Activated CD8-positive, alpha-beta memory T cell treated with anti-CD3 and anti-CD28 coated beads, Interleukin-2, amount 50 U/mL, for 4 hours (primary cell): ENCODE results near the gene HBQ1.
"Not testable (repeated sequence)": the region's sequence is repeated elsewhere in the genome, so short reads cannot be mapped to it uniquely, and the experiment has no call there.

Experiments used
- DNase-seq: peaks from one replicate; pipeline ENCODE4 v3.0.0-alpha.2; 2020

HBQ1 gene

GRCh38 chr16:162271-162991 is 17.8 kb upstream of the HBQ1 start:
- no peak for DNase-seq

DNA sequence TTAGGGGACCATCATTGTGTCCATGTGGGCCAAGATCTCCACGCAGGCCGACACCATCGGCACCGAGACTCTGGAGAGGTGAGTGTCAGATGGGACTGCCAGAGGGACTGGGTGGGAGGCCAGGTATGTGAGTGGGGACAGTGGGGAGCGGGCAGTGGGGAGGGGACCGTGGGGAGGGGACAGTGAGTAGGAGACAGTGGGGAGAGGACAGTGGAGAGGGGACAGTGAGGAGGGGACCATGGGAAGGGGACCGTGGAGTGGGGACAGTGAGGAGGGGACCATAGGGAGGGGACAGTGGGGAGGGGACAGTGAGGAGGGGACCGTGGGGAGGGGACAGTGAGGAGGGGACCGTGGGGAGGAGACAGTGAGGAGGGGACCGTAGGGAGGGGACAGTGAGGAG is 17.1 kb upstream of the HBQ1 start:
- not testable (repeated sequence) for DNase-seq

DNA sequence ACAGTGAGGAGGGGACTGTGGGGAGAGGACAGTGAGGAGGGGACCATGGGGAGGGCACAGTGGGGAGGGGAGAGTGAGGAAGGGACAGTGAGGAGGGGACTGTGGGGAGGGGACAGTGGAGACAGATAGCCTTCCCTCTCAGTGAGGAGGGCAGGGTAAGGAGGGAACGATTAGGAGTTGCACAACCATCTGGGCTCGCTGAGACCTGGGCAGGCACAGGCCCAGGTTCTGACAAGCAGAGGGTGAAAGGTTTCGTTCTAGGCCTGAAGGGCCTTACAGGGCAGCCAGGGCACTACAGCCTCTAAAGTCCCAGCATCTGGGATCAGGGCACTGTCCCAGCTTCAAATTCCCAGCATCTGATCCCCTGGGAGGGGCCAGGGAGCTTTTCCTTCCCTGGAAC is 16.6 kb upstream of the HBQ1 start:
- not testable (repeated sequence) for DNase-seq

DNA sequence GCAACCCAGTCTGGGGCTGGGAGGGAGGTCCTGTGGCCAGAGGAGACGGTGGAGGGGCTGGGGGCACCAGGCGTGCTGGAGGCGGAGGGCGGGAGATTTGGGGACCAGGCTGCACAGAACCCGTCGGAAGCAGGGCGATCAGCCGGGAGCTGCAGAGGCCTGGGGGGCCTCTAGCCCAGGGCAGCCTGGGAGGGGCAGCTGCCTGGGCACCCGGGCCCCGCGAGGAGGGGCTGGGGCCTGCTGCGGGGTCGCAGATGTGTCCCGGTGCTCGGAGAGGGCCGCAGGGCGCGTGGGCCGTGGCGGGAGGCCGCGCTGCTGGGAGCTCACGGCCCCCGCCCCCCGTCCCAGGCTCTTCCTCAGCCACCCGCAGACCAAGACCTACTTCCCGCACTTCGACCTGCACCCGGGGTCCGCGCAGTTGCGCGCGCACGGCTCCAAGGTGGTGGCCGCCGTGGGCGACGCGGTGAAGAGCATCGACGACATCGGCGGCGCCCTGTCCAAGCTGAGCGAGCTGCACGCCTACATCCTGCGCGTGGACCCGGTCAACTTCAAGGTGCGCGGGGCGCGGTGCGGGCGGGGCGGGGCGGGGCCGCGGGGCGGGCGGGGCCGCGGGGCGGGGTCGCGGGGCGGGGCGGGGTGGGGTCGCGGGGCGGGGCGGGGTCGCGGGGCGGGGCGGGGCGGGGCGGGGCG is 16.0 kb upstream of the HBQ1 start:
- DNase-seq = not testable (repeated sequence)

GRCh38 chr16:164827-165538 is 15.3 kb upstream of the HBQ1 start:
- no peak for DNase-seq

DNA sequence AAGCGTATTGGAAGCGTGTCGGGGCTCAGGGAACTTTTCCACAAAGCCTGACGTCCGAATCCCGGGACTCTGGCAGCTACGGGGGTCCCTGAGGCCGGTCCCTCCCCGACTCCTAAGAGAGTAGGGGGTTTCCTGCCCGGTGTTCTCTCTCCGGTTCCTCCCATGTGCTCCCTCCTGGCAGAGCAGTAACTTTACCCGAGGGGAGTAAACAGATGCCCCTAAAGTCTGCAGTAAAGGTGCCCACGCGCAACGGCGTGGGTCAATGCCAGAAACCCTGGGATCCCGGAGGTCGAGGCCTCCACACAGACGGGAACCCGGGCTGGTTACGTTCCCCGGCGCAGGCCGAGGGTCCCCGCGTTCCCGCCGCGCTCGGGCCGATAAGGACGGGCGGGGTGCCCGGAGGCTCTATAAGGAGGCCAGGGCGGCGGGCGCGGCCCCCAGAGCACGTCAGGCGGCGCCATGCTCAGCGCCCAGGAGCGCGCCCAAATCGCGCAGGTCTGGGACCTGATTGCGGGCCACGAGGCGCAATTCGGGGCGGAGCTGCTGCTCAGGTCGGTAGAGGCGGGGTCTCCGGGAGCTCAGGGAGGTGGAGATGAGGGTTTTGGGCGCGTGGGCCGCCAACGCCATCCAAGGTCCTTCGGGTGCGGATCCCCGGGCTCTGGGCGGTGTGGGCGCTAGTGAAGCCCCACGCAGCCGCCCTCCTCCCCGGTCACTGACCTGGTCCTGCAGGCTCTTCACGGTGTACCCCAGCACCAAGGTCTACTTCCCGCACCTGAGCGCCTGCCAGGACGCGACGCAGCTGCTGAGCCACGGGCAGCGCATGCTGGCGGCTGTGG is 14.5 kb upstream of the HBQ1 start, which contains the start of gene HBM:
Gene HBM (plus strand): TSS at position 440 of the 836 bp plus-strand sequence. CDS start 20 bp downstream, at position 460.
- no peak for DNase-seq

- no peak for DNase-seq
These were observed 13.7 kb upstream of the HBQ1 start for GRCh38 chr16:166375-167121.

- DNase-seq = no peak
These were observed 13.1 kb upstream of the HBQ1 start for GRCh38 chr16:167122-167690.

DNA sequence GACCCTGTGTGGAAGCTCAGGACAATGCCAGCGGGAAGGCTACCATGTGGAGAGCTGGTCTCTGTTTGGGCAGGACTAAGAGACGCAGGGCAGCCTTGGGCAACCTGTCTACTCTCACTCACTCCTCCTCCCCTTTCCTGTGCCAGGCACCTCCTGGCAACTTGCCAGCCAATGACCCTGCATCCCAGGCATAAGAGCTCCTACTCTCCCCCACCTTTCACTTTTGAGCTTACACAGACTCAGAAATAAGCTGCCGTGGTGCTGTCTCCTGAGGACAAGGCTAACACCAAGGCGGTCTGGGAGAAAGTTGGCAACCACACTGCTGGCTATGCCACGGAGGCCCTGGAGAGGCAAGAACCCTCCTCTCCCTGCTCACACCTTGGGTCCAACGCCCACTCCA is 11.8 kb upstream of the HBQ1 start:
- DNase-seq = no peak

DNA sequence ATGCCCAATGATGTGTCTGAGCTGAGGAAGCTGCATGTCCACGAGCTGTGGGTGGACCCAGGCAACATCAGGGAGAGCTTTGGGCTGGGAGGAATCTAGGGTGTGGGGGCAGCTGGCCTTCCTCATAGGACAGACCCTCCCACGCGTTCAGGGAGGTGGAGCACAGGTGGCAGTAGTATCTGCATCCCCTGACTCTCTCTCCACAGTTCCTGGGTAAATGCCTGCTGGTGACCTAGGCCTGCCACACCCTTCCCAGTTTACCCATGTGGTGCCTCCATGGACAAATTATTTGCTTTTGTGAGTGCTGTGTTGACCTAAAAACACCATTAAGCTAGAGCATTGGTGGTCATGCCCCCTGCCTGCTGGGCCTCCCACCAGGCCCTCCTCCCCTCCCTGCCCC is 11.2 kb upstream of the HBQ1 start:
- no peak for DNase-seq

DNA sequence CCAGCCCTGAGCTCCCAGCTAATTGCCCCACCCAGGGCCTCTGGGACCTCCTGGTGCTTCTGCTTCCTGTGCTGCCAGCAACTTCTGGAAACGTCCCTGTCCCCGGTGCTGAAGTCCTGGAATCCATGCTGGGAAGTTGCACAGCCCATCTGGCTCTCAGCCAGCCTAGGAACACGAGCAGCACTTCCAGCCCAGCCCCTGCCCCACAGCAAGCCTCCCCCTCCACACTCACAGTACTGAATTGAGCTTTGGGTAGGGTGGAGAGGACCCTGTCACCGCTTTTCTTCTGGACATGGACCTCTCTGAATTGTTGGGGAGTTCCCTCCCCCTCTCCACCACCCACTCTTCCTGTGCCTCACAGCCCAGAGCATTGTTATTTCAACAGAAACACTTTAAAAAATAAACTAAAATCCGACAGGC is 10.2 kb upstream of the HBQ1 start:
- not testable (repeated sequence) for DNase-seq

DNA sequence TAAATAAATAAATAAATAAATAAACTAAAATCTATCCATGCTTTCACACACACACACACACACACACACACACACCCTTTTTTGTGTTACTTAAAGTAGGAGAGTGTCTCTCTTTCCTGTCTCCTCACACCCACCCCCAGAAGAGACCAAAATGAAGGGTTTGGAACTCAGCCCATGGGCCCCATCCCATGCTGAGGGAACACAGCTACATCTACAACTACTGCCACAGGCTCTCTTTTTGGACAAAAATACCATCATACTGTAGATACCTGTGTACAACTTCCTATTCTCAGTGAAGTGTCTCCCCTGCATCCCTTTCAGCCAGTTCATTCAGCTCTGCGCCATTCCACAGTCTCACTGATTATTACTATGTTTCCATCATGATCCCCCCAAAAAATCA is 9.5 kb upstream of the HBQ1 start:
- DNase-seq = no peak

DNA sequence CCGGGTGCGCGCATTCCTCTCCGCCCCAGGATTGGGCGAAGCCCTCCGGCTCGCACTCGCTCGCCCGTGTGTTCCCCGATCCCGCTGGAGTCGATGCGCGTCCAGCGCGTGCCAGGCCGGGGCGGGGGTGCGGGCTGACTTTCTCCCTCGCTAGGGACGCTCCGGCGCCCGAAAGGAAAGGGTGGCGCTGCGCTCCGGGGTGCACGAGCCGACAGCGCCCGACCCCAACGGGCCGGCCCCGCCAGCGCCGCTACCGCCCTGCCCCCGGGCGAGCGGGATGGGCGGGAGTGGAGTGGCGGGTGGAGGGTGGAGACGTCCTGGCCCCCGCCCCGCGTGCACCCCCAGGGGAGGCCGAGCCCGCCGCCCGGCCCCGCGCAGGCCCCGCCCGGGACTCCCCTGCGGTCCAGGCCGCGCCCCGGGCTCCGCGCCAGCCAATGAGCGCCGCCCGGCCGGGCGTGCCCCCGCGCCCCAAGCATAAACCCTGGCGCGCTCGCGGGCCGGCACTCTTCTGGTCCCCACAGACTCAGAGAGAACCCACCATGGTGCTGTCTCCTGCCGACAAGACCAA is 7.8 kb upstream of the HBQ1 start, which contains the start of gene HBA2:
Gene HBA2 (plus strand): TSS at position 503 of the 568 bp plus-strand sequence. CDS start 37 bp downstream, at position 540.
- DNase-seq = not testable (repeated sequence)

DNA sequence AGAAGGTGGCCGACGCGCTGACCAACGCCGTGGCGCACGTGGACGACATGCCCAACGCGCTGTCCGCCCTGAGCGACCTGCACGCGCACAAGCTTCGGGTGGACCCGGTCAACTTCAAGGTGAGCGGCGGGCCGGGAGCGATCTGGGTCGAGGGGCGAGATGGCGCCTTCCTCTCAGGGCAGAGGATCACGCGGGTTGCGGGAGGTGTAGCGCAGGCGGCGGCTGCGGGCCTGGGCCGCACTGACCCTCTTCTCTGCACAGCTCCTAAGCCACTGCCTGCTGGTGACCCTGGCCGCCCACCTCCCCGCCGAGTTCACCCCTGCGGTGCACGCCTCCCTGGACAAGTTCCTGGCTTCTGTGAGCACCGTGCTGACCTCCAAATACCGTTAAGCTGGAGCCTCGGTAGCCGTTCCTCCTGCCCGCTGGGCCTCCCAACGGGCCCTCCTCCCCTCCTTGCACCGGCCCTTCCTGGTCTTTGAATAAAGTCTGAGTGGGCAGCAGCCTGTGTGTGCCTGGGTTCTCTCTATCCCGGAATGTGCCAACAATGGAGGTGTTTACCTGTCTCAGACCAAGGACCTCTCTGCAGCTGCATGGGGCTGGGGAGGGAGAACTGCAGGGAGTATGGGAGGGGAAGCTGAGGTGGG is 6.9 kb upstream of the HBQ1 start:
- DNase-seq = not testable (repeated sequence)

GRCh38 chr16:173928-174769 is 6.1 kb upstream of the HBQ1 start:
- not testable (repeated sequence) for DNase-seq

DNA sequence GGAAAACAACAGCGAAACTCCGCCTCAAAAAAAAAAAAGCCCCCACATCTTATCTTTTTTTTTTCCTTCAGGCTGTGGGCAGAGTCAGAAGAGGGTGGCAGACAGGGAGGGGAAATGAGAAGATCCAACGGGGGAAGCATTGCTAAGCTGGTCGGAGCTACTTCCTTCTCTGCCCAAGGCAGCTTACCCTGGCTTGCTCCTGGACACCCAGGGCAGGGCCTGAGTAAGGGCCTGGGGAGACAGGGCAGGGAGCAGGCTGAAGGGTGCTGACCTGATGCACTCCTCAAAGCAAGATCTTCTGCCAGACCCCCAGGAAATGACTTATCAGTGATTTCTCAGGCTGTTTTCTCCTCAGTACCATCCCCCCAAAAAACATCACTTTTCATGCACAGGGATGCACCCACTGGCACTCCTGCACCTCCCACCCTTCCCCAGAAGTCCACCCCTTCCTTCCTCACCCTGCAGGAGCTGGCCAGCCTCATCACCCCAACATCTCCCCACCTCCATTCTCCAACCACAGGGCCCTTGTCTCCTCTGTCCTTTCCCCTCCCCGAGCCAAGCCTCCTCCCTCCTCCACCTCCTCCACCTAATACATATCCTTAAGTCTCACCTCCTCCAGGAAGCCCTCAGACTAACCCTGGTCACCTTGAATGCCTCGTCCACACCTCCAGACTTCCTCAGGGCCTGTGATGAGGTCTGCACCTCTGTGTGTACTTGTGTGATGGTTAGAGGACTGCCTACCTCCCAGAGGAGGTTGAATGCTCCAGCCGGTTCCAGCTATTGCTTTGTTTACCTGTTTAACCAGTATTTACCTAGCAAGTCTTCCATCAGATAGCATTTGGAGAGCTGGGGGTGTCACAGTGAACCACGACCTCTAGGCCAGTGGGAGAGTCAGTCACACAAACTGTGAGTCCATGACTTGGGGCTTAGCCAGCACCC is 5.0 kb upstream of the HBQ1 start:
- DNase-seq = no peak

- not testable (repeated sequence) for DNase-seq
These were observed 4.3 kb upstream of the HBQ1 start for GRCh38 chr16:176006-176405.
